ENCODE data around the gene CERS6. TPM values are rescaled to one million over a fixed set of nuclear protein-coding genes. Genes with fewer than 3 reads are reported as not detected.
A peak's percentile ranks its signal among the peaks of the same experiment; 100 is the strongest.

Gene CERS6
- total RNA-seq, 1 experiment from 2014 or later = 37.6 TPM

DNA sequence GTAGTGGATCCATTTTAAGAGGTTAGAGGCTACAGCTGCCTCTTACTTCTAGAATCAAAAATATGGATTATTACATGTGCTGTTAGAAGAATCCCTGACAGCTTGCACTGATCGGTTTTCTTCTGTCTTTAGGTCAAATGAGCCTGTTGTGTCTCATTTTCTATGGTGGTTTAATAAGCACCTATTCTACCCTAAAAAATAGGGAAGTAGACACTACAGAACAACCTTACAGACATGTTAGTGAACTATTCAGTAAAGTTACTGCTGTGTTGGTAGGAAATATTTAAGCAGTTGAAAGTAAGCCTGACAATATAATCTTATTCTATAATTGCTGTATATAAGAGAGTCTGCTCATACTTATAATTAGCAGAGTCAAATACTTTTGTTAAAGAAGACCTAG is 177.8 kb downstream of the CERS6 start:
- no peaks in the 10 kb centered on the region for H3K36me3 ChIP-seq
- H3K4me1 ChIP-seq = no peaks in the 10 kb centered on the region
- no peaks in the 10 kb centered on the region for H3K9me3 ChIP-seq (replicated peaks)
- no peak overlapping the region for H3K4me3 ChIP-seq
- H3K27me3 ChIP-seq = no peaks in the 10 kb centered on the region
- H3K27ac ChIP-seq = no peak overlapping the region
- DNase-seq = no peak

DNA sequence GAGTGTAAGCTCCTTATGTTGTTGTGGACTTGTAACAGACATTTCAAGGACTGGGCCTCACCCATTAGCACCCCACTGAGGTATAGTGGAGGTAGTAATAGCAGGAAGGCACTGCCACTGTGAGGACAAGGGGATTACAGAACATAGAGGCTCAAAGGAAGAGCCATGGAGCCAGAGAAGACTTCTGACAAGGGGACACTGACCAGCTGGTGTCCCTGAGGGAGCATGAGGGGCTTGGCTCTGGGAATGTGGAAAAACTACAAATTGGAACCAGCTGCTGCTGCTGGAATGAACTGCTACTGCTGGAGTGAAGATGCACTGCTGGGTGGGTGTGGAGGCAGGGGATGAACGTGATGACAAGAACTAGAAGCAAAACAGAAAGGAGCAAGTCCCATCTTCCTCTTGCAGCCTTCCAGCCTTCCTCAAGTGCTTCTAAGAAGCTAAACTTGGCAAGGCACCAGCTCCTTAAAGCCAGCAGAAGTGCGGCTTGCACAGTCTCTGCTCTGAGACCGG is 179.0 kb downstream of the CERS6 start:
- H3K27me3 ChIP-seq = no peaks in the 10 kb centered on the region
- no peak for DNase-seq
- no peaks in the 10 kb centered on the region for H3K4me1 ChIP-seq
- no peaks in the 10 kb centered on the region for H3K36me3 ChIP-seq
- H3K4me3 ChIP-seq = no peak overlapping the region
- no peaks in the 10 kb centered on the region for H3K9me3 ChIP-seq (replicated peaks)
- no peak overlapping the region for H3K27ac ChIP-seq

DNA sequence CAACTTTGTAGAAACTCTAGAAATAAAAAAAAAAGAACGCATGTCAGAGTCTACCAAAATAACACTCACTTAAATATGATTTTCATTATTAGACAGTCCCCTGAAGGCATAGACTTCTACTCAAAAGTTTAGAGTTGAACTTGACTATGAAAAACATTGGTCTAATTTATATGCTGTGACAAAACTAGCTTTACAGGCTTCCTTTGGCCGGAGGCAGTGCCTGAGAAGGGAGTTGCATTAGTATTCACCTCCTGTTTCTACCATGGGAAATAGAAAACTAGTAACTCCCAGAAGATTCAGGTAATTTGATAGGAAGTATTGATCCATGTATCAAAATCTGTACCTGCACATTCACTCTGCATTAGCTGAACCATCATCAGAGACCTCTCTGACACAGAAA is 182.9 kb downstream of the CERS6 start:
- Histone ChIP-seq H3K4me3 (no peak overlapping the region), H3K4me1 (no peaks in the 10 kb centered on the region), H3K27me3 (no peaks in the 10 kb centered on the region), H3K27ac (no peak overlapping the region), H3K36me3 (no peaks in the 10 kb centered on the region), H3K9me3 (replicated peaks) (no peaks in the 10 kb centered on the region)
- DNase-seq = no peak

- Histone ChIP-seq H3K27ac (no peak overlapping the region), H3K4me3 (no peak overlapping the region), H3K9me3 (replicated peaks) (no peaks in the 10 kb centered on the region), H3K36me3 (no peaks in the 10 kb centered on the region), H3K27me3 (no peaks in the 10 kb centered on the region), H3K4me1 (no peaks in the 10 kb centered on the region)
- DNase-seq = no peak
These were observed 183.4 kb downstream of the CERS6 start for GRCh38 chr2:168639441-168639898.

DNA sequence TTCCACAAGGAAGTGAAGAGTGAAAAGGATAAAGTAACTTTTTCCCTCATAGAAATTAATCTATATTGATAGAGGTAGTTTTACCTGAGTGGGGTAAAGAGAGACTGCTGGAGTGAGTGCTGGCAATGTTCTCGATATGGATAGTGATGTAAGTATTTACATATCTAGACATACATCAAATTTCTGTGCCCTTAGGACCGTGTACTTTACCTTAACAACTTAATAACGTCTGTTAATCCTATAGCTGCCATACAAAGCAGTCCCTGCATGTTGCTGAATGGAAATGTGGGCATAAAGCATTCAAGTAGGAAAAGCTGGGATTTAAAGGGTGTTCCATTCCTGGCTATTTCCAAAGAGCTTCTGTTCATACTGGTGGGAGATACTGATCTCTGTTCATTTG is 184.0 kb downstream of the CERS6 start:
- Histone ChIP-seq H3K27ac (no peak overlapping the region), H3K4me3 (no peak overlapping the region), H3K9me3 (replicated peaks) (no peaks in the 10 kb centered on the region), H3K36me3 (no peaks in the 10 kb centered on the region), H3K27me3 (no peaks in the 10 kb centered on the region), H3K4me1 (no peaks in the 10 kb centered on the region)
- DNase-seq = no peak

- DNase-seq = no peak
- Histone ChIP-seq H3K27me3 (no peaks in the 10 kb centered on the region), H3K9me3 (replicated peaks) (no peaks in the 10 kb centered on the region), H3K4me1 (no peaks in the 10 kb centered on the region), H3K27ac (no peak overlapping the region), H3K36me3 (no peaks in the 10 kb centered on the region), H3K4me3 (no peak overlapping the region)
These were observed 185.6 kb downstream of the CERS6 start for GRCh38 chr2:168641636-168642035.

DNA sequence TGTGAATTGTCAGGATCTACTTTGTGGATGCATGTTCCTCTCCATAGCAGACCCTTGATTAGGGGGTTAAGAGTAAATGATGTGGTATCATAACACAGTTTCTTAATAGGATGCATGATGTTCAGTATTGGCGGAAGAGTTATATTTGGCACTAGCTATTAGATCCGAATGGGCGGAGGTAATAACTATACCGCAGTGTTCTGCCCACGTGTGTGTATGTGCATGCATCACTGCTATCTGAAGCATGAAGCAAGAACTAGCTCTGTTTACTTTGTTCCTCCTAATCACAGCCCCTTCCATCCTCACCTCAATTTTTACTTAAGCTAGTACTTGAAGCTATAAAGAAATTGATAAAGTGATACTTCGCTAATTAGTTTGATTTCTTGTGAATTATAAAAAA is 186.8 kb downstream of the CERS6 start:
- H3K27ac ChIP-seq = no peak overlapping the region
- DNase-seq = no peak
- H3K27me3 ChIP-seq = no peaks in the 10 kb centered on the region
- H3K4me3 ChIP-seq = no peak overlapping the region
- H3K36me3 ChIP-seq = no peaks in the 10 kb centered on the region
- no peaks in the 10 kb centered on the region for H3K9me3 ChIP-seq (replicated peaks)
- no peaks in the 10 kb centered on the region for H3K4me1 ChIP-seq

DNA sequence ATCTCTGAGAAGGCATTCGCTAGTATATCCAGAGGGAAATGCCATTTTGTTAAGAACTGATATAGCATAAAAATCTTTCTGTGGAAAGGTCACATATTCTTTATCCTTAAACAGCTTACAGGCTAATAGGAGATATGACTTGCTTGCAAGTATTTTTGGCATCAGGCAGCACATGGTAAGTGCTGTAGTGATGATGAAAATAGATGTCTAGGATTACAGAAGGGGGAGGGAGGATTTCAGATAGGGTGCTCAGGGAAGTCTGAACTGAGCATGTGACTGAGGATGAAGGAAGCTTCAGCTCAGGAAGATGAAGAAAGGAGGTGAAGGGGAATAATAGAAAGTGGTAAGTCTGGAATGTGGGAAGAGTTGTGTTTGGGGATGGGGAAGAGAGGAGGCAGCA is 187.9 kb downstream of the CERS6 start:
- no peak overlapping the region for H3K4me3 ChIP-seq
- H3K9me3 ChIP-seq (replicated peaks) = no peaks in the 10 kb centered on the region
- H3K36me3 ChIP-seq = no peaks in the 10 kb centered on the region
- no peak overlapping the region for H3K27ac ChIP-seq
- no peaks in the 10 kb centered on the region for H3K4me1 ChIP-seq
- DNase-seq = no peak
- no peaks in the 10 kb centered on the region for H3K27me3 ChIP-seq

GRCh38 chr2:168645696-168646338 is 189.7 kb downstream of the CERS6 start:
- no peak for DNase-seq
- no peaks in the 10 kb centered on the region for H3K4me1 ChIP-seq
- H3K9me3 ChIP-seq (replicated peaks) = no peaks in the 10 kb centered on the region
- no peaks in the 10 kb centered on the region for H3K36me3 ChIP-seq
- no peak overlapping the region for H3K4me3 ChIP-seq
- H3K27me3 ChIP-seq = no peaks in the 10 kb centered on the region
- no peak overlapping the region for H3K27ac ChIP-seq

DNA sequence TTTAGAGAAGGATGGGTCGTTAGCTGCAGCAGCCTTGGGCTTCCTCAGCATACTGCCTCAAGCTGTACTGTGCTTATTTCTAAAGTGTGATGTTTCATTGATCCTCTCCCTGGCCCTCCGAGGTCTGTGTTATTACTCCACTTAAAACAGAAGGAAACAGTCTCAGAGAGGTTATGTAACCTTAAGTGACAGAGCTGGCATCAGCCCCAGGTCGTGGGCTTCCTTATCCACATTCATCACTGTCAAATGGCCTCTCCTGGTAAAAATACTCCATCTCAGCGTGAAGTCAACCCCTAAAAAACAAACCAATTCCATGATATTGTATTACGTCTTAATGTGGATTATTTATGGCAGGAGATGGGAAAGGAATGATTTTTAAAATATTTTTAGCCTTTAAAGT is 193.0 kb downstream of the CERS6 start:
- Histone ChIP-seq H3K27ac (no peak overlapping the region), H3K4me3 (no peak overlapping the region), H3K36me3 (no peaks in the 10 kb centered on the region), H3K9me3 (replicated peaks) (no peaks in the 10 kb centered on the region), H3K27me3 (no peaks in the 10 kb centered on the region), H3K4me1 (peaks cover 9% of the 10 kb centered on the region)
- no peak for DNase-seq

DNA sequence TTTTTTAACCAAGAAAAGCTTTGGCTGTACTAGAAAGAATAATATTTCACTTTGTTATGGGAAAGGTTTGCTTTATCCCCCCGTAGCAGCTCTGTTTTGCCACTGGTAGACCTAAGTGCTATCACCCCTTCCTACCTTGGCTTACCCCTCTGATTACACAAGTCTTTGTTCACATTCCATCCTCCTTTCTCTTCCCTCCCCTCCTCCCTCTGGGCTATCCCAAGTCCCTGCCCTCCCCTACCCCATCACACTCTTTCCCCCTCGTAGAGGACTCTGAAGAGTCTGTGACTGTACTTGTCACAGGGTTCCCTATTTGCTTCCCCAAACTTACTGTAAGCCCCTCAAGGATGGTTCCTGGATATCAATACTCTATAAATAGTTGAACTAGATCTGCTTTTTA is 193.5 kb downstream of the CERS6 start:
- H3K36me3 ChIP-seq = no peaks in the 10 kb centered on the region
- H3K27me3 ChIP-seq = no peaks in the 10 kb centered on the region
- DNase-seq = no peak
- H3K9me3 ChIP-seq (replicated peaks) = no peaks in the 10 kb centered on the region
- peaks cover 9% of the 10 kb centered on the region for H3K4me1 ChIP-seq
- H3K4me3 ChIP-seq = no peak overlapping the region
- H3K27ac ChIP-seq = no peak overlapping the region

- Histone ChIP-seq H3K9me3 (replicated peaks) (no peaks in the 10 kb centered on the region), H3K36me3 (no peaks in the 10 kb centered on the region), H3K4me1 (peaks cover 9% of the 10 kb centered on the region), H3K4me3 (no peak overlapping the region), H3K27ac (no peak overlapping the region), H3K27me3 (no peaks in the 10 kb centered on the region)
- no peak for DNase-seq
These were observed 194.1 kb downstream of the CERS6 start for GRCh38 chr2:168650139-168650538.

DNA sequence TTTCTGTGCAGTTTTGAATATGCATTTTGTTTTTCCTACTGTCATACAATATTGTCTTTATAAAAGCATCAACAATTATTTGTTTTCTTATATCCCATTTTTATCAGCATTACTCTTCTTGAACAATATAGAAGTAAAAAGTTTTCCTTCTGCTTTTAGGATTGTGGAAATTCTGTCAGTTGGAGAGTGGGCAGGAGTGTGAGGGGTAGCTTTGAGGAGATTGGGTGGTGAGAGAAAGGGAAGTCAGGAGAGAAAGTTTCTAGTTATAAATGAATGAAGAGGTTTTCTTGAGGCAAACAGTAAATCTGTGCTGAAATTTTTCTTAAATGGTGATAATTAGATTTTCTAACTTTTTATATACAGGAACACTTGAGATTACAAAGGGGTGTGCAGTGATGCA is 194.7 kb downstream of the CERS6 start:
- no peak for DNase-seq
- Histone ChIP-seq H3K4me3 (no peak overlapping the region), H3K9me3 (replicated peaks) (no peaks in the 10 kb centered on the region), H3K27me3 (no peaks in the 10 kb centered on the region), H3K4me1 (peaks cover 9% of the 10 kb centered on the region), H3K27ac (no peak overlapping the region), H3K36me3 (no peaks in the 10 kb centered on the region)

DNA sequence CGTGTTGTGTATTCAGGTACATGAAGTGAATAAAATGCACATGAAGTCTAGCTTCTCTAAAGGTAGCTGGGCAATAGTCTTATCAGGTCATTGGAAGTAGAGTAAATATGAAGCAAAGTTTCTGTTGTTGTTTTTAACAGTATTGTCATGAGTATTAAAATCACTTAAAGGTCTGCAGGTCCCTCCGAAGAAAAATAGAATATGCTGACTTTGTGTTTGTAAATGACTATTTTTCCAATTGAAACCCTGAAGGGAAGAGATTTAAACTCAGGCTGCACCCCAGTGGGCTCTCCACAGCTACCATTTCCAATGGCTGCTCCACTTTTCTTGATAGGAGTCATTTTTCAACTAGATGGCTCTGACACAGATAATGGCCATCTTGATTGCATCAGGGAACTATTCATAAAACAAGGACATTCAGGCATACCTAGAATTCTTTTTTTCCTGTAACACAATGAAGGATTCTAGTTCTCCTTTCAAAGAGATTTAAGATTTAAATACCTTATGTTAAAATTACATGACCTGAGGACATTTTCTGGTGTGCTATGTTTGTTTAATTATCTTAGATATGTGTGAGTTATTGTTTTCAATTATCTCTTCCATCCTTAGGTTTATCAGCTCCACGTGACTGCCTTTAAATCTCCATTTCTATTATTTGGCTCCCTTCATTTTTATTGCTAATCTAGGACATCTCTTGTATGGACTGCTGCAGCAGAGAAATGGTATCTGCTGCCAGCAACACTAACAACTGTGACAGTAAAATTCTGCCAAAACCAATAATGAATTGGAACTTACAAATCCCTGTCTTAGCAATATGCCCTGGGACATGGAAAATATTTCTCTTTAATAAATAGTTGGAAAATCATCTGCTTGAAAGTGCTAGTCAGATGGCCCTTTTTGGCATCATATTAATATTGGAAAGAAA is 197.2 kb downstream of the CERS6 start:
- peak in 1 of 2 experiments; percentile 14 for DNase-seq

DNA sequence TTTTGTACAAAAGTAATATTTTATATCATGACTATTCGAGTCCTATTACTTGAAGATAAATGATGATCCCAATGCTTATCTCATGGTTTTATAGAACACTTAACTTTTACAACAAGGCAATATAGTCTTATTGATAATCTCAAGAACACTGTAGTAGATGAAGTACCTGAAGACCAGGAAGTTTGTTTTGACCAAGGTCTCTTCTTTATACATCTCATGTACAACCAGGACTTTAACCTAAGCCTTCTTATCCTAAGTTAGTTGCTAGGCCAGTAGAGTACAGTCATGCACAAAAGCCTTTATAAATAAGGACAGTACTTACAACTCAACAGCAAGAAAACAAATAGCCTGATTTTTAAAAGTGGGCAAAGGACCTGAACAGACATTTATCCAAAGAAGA is 198.6 kb downstream of the CERS6 start:
- Histone ChIP-seq H3K9me3 (replicated peaks) (no peaks in the 10 kb centered on the region), H3K4me3 (no peak overlapping the region), H3K36me3 (no peaks in the 10 kb centered on the region), H3K27me3 (no peaks in the 10 kb centered on the region), H3K4me1 (peaks cover 9% of the 10 kb centered on the region), H3K27ac (no peak overlapping the region)
- no peak for DNase-seq

More for the DNA sequence above, 197.2 kb downstream of the CERS6 start:
- Histone ChIP-seq H3K27ac (no peak overlapping the region), H3K27me3 (no peaks in the 10 kb centered on the region), H3K4me3 (no peak overlapping the region), H3K4me1 (peaks cover 9% of the 10 kb centered on the region), H3K36me3 (no peaks in the 10 kb centered on the region), H3K9me3 (replicated peaks) (no peaks in the 10 kb centered on the region)

Measured in SJCRH30 (cell line).